Measurements from ENCODE around the gene USP4.

- TF ChIP-seq YY1 (IDR thresholded peaks at IDR 0.05) (no peak), REST (IDR thresholded peaks at IDR 0.05) (no peak), CTCF (IDR thresholded peaks at IDR 0.05; ENCODE audit: low read depth, low read length, missing input control) (no peak), ZBTB33 (IDR thresholded peaks at IDR 0.05) (no peak), EGR1 (IDR thresholded peaks at IDR 0.05; ENCODE audit: low read depth in 2 of 2) (no peak), RAD21 (IDR thresholded peaks at IDR 0.05) (no peak), HNF4A (conservative IDR thresholded peaks at IDR 0.05) (no peak), GABPA (IDR thresholded peaks at IDR 0.05 in 1 of 2, conservative IDR thresholded peaks at IDR 0.05 in 1 of 2) (no peak)
Observed at GRCh38 chr3:49255112-49255511, 84.7 kb downstream of the USP4 start.

Data from liver (tissue), 3 donors.